ENCODE measurements around the gene AVPR1B.
"Not testable (repeated sequence)": the region's sequence is repeated elsewhere in the genome, so short reads cannot be mapped to it uniquely, and the experiment has no call there.

Gene AVPR1B

DNA sequence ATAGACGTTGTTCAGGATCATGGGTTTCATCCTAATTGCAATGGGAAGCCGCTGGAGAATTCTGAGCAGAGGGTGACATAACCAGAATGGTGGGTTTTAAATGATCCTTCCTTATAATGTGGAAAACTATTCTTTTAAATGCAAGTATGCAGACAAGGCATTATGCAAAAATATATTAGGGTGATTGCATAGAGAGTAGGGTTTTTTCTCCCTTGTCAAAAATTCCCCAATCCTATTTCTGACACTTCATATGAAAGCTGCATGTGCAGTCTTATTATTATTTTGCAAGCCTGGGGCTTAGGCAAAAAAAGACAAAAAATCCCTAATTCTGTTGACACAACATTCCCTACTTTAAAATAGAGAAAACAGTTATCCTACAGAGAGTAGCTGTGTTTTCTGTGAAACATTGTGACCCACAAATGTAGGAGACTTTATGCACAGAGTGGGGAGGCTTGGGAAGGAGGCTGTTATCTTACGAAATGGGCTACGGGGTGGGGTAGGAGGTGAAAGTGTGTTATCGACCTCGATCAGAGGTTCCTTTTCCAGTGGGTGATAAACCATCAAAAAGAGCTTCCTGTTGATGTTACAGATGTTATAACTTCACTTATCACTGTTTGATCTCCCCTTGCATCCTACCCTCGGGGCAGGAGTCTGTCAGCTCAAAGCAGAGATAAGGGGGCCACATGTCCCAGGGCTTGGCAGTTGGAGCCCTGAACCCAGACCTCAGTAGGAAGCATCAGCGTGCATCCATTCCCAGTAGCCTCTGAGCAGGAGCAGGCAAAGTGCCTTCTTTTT, 37.0 kb downstream of the AVPR1B start:
- no peak for DNase-seq (ENCODE audit: low spot score)

DNA sequence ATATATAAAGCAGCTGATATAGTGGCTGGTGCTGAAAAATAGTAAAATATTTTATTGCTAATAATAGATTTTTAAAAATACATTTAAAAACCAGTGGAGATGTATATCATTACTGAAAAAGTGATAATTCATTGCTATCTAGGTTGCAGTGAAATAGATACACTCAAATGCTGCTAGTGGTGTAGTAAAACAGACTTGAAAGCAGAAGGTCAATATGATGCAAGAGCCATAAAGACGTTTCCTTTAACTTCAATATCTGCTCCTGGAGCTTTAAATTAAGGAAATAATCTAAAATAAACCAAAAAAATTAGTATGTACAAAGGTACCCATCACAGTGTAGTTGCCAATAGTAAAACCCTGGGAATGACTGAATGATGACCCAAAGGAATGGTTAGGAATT, 38.1 kb downstream of the AVPR1B start:
- DNase-seq (ENCODE audit: low spot score) = no peak

DNA sequence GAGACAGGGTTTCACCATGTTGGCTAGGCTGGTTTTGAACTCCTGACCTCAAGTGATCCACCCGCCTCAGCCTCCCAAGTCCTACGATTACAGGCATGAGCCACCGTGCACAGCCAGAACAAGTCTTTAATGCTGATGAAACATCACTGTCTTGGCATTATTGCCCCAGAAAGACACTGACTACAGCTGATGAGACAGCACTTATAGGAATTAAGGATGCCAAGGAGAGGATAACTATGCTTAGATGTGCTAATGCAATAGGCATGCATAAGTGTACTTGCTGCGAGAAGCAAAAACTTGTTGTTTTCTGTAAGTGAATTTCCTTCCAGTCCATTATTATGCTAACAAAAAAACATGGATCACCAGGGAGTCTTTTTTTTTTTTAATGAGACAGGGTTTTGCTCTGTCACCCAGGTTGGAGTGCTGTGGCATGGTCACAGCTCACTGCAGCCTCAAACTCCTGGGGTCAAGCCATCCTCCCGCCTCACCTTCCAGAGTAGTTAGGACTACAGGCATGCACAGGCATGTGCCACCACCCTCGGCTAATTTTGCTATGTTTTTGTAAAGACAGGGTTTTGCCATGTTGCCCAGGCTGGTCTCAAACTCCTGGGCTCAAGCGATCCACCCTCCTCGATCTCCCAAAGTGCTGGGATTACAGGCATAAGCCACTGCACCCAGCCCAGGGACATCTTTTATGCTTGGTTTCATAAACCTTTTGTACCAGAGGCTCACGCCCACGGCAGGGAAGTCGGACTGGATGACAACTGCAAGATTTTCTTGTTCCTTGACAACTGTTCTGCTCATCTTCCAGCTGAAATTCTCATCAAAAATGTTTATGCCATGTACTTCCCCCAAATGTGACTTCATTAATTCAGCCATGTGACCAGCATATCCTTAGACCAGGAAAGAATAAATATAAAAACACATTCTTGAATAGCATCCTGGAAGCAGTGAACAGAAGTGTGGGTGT, 41.1 kb downstream of the AVPR1B start:
- DNase-seq (ENCODE audit: low spot score) = no peak

DNA sequence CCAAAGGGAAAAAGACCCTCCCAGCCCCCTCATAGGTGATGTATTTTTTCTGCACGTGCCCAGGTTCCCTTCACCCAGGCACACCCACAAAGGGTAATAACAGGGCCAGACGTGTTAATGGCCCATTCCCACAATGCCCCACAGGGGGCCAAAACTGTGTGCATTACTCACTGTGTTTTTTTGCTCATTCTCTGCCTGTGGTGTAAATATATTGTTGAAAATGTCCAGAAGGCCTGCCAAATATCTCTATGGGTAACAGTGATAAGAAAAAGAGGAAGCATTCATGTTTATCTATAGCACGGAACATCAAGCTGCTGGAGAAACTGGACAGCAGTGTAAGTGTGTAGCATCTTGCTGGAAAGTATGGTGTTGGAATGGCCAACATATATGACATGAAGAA, 42.3 kb downstream of the AVPR1B start:
- DNase-seq (ENCODE audit: low spot score) = no peak

- DNase-seq (ENCODE audit: low spot score) = no peak
Measured at GRCh38 chr1:206070627-206071304, 46.4 kb downstream of the AVPR1B start.

DNA sequence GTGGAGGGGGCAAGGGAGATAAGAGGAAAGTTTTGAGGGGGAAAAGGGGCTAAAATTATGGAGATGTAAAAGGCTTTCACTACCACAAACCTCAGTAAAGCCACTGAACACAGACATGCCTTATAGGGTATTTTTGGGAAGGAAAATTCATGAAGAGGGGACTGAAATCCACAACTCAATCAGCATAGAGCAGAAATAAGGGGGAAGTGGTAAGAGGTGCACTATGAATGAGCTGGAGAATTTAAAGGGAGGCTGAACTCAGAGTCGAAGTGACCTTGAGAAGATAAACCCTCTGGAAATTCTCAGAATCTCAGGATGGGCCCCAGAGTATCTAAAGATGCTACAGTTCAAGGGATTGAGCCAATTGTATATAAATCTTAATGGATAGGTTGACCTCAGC, 48.9 kb downstream of the AVPR1B start:
- DNase-seq (ENCODE audit: low spot score) = no peak

DNA sequence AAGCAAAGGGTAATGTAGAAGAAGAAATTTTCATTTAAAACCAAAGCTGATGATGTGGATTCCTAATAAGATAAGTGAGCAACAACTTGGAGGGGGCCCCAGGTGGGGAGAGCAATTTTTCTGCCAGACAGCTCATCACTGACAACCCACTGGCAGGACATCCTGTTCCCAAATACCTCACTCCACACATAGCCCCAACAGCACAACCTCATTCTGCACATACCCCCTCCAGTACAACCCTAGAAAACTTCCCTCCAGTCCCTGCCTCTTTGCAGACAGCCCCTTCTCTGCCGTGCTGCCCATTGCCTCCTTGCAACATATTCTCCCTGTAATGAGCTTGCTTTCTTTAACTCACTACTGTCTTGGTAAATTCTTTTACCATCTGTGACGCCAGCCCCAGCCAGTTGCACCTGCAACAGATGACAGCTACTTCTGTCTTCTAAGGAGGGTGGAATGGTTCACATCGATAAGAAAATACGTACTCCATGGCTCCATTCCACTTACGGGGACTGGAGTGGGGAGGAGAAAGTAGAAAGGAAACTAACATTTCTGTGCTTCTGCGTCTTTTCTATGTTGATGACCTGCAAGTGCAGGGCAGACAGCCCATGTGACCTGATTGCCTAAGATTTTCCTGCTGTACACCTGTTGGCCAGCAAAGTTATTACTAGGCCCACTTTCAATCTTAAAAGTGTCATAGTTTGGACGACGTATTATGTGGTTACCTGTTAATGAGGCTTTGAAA, 49.5 kb downstream of the AVPR1B start:
- DNase-seq (ENCODE audit: low spot score) = no peak

DNA sequence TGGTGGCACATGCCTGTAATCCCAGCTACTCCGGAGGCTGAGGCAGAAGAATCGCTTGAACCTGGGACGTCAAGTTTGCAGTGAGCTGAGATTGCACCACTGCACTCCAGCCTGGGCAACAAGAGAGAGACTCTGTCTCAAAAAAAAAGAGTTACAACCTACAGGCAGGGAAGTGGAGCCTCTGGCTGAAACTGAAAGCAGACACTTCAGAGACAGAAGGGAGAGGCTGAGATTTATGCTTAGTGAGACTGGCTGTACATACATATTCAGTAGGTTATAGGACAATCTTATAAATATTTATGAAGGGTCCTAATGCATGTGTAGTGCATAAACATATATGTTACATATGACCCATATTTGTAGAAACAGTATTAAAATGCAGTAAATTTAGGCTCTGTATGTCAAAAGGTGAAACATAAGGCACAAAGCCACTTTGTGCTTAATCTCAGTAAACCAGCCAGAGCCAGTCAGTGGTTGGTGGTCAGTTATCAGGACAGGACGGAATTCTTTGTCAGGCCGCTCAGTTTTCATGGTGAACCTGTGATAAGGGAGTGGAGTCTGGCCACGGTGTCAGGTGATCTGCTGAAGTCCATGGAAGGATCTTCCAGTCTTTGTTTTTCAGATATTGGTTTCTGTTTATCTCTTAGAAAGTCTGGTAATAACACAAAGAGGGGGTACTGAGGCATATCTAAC, 50.6 kb downstream of the AVPR1B start:
- no peak for DNase-seq (ENCODE audit: low spot score)

DNA sequence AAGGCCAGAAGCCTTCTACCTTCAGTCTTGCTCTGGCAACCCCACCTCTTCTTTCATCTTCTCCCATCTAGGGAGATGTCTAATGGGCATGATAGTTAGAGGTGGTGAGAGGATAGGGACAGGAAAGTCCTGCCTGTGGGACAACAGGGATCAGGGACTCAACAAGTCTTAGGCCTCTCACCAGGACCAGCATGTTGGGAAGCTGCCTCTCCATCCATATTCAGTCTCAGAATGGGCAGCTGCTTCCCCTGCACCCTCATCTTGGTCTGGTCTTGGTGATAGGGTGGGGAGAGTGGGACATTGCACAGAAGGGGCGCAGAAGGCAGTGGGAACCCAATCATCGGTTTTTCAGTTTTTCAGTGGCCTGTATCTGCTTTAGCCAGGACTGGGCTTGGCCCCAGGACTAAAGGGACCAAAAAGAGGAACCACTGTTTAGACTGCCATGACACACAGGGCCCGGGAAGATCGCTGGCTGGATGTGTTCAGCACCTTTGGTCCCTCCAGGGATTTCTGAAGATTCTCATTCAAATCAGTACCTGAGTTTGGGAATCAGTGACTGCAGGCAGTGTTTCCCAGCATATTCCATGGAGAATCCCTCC, 51.5 kb downstream of the AVPR1B start:
- no peak for DNase-seq (ENCODE audit: low spot score)

DNA sequence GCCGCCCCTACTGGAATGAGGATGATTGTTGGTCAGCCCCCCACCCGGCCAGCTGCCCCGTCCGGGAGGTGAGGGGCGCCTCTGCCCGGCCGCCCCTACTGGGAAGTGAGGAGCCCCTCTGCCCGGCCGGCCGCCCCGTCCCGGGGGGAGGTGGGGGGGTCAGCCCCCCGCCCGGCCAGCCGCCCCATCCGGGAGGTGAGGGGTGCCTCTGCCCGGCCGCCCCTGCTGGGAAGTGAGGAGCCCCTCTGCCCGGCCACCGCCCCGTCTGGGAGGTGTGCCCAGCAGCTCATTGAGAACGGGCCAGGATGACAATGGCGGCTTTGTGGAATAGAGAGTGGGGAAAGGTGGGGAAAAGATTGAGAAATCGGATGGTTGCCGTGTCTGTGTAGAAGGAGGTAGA, 52.7 kb downstream of the AVPR1B start:
- not testable (repeated sequence) for DNase-seq (ENCODE audit: low spot score)

DNA sequence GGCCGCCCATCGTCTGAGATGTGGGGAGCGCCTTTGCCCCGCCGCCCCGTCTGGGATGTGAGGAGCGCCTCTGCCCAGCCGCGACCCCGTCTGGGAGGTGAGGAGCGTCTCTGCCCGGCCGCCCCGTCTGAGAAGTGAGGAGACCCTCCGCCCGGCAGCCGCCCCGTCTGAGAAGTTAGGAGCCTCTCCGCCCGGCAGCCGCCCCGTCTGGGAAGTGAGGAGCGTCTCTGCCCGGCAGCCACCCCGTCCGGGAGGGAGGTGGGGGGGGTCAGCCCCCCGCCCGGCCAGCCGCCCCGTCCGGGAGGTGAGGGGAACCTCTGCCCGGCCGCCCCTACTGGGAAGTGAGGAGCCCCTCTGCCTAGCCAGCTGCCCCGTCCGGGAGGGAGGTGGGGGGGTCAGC, 53.2 kb downstream of the AVPR1B start:
- DNase-seq (ENCODE audit: low spot score) = not testable (repeated sequence)

DNA sequence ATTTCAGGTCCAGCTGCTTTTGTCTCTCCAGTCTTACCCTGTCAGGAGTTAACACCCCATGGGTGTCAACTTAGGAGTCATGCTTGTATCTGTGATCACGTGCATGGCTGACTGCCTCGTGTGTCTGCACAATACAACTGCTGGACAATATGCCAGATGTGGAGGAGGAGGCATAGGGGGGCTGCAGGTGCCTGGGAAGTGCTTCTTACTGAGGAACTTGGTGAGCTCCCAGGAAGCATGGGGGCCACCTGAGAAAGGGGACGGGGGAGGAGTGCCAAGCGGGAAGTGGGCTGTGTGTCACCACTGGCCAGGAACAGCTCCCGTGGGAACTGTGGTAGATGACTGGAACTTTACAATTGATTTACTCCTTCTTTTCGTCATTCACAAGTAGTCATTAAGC, 54.7 kb downstream of the AVPR1B start:
- DNase-seq (ENCODE audit: low spot score) = no peak

GRCh38 chr1:206060844-206061243, 56.3 kb downstream of the AVPR1B start:
- DNase-seq (ENCODE audit: low spot score) = no peak
